Activated CD8-positive, alpha-beta T cell treated with anti-CD3 and anti-CD28 coated beads, Interleukin-2, amount 10 ng/mL, durations not matched to agents 7 days and 5 days (primary cell): Measurements from ENCODE around the gene RNF213. TPM values are rescaled to one million over a fixed set of nuclear protein-coding genes. Genes with fewer than 3 reads are reported as not detected.
"Not testable (repeated sequence)": the region's sequence is repeated elsewhere in the genome, so short reads cannot be mapped to it uniquely, and the experiment has no call there.

Source experiments
- ATAC-seq: fragments of 150-1000 bp; cut with Tn5 transposase; one replicate; pipeline ENCODE4 v1.10.0; 2021; ENCODE audit warnings: moderate library complexity
- CTCF ChIA-PET: fragments of 350-600 bp; sonication (Branson Sonifier 250); formaldehyde crosslinking; loops from one replicate; lab custom pipeline; 2021; ENCODE audit warnings: antibody characterized with exemption; lab: Charles Lee
- POLR2A ChIA-PET: fragments of 350-600 bp; sonication (Branson Sonifier 250); formaldehyde crosslinking; loops from one replicate; lab custom pipeline; 2021; ENCODE audit warnings: antibody characterized with exemption; lab: Charles Lee
- DNase-seq: peaks from one replicate; pipeline ENCODE4 v3.0.0-alpha.2; 2020
- H3K27ac Mint-ChIP-seq: one replicate; pipeline ENCODE4 v1.8.0; 2021; ENCODE audit warnings: mild to moderate bottlenecking, mixed read lengths
- H3K27me3 Mint-ChIP-seq: one replicate; pipeline ENCODE4 v1.8.0; 2021; ENCODE audit warnings: low read depth, mixed read lengths
- H3K36me3 Mint-ChIP-seq: one replicate; pipeline ENCODE4 v1.8.0; 2021; ENCODE audit warnings: low read depth, mixed read lengths
- H3K4me1 Mint-ChIP-seq: one replicate; pipeline ENCODE4 v1.8.0; 2021; ENCODE audit warnings: low read depth, mixed read lengths
- H3K4me3 Mint-ChIP-seq: one replicate; pipeline ENCODE4 v1.8.0; 2021; ENCODE audit warnings: mild to moderate bottlenecking, mixed read lengths
- H3K9me3 Mint-ChIP-seq: one replicate; pipeline ENCODE4 v1.8.0; 2022; ENCODE audit warnings: mixed read lengths; ENCODE audit not compliant: insufficient read depth
- total RNA-seq, 2 experiments: library from RNA; stranded (reverse); gene quantifications; one replicate each; pipeline ENCODE4 v1.2.3, GENCODE V29; 2021

Gene RNF213
- total RNA-seq, 2 experiments from 2014 or later = 438 to 455 TPM

- CTCF ChIA-PET = interaction anchor here (2.4 kb wide), 1 partner anchor 60 kb away, joined by 8 read pairs; no protein-coding TSS in a partner anchor
Observed at GRCh38 chr17:80256034-80256350, 4.7 kb upstream of the RNF213 start.

GRCh38 chr17:80257716-80258213 is 2.9 kb upstream of the RNF213 start:
- Mint-ChIP-seq H3K36me3 (no peaks in the 10 kb centered on the region), H3K4me3 (no peak overlapping the region), H3K9me3 (no peaks in the 10 kb centered on the region), H3K4me1 (peaks cover 65% of the 10 kb centered on the region), H3K27ac (no peak overlapping the region), H3K27me3 (no peaks in the 10 kb centered on the region)
- ChIA-PET CTCF (interaction anchor here (1.4 kb wide), 1 partner anchor 61 kb away, joined by 4 read pairs; no protein-coding TSS in a partner anchor), POLR2A (no interaction called here)
- ATAC-seq (no peak), DNase-seq (no peak)

More at GRCh38 chr17:80256034-80256350, 4.7 kb upstream of the RNF213 start:
- Mint-ChIP-seq H3K27me3 (no peaks in the 10 kb centered on the region), H3K36me3 (no peaks in the 10 kb centered on the region), H3K27ac (no peak overlapping the region), H3K4me1 (peaks cover 55% of the 10 kb centered on the region), H3K4me3 (no peak overlapping the region), H3K9me3 (no peaks in the 10 kb centered on the region)
- ATAC-seq (no peak), DNase-seq (no peak)
- POLR2A ChIA-PET = interaction anchor here (6.3 kb wide), 1 partner anchor 9 kb away, joined by 38 read pairs; no protein-coding TSS in a partner anchor

- Mint-ChIP-seq H3K4me1 (peaks cover 65% of the 10 kb centered on the region), H3K27ac (peak overlapping the region; percentile 96)
- ChIA-PET POLR2A (interaction anchor here (1.3 kb wide), 1 partner anchor 112 kb away, joined by 3 read pairs; no protein-coding TSS in a partner anchor), CTCF (interaction anchor here (1.4 kb wide), 1 partner anchor 61 kb away, joined by 4 read pairs; no protein-coding TSS in a partner anchor)
- DNase-seq, H3K27me3 Mint-ChIP-seq, H3K9me3 Mint-ChIP-seq, H3K4me3 Mint-ChIP-seq, H3K36me3 Mint-ChIP-seq, ATAC-seq: not testable (repeated sequence)
Observed at GRCh38 chr17:80258296-80258695, 2.4 kb upstream of the RNF213 start.

GRCh38 chr17:80259457-80260068 is 1.1 kb upstream of the RNF213 start:
- ATAC-seq (no peak), DNase-seq (peak; percentile 32)
- Mint-ChIP-seq H3K36me3 (peaks cover 13% of the 10 kb centered on the region), H3K4me3 (peak overlapping the region; percentile 85), H3K9me3 (no peaks in the 10 kb centered on the region), H3K4me1 (peaks cover 54% of the 10 kb centered on the region), H3K27me3 (no peaks in the 10 kb centered on the region), H3K27ac (peak overlapping the region; percentile 96)
- ChIA-PET CTCF (interaction anchor here (1.4 kb wide), 1 partner anchor 63 kb away, joined by 4 read pairs; no protein-coding TSS in a partner anchor), POLR2A (interaction anchor here (1.3 kb wide), 2 partner anchors 113 to 158 kb away, joined by 3 read pairs; partner anchors contain the start of gene GAA)

GRCh38 chr17:80260069-80260535 is 550 bp upstream of the RNF213 start:
- H3K9me3 Mint-ChIP-seq = no peaks in the 10 kb centered on the region
- H3K27me3 Mint-ChIP-seq = no peaks in the 10 kb centered on the region
- peaks cover 18% of the 10 kb centered on the region for H3K36me3 Mint-ChIP-seq
- DNase-seq (peak; percentile 70), ATAC-seq (peak; percentile 47)
- POLR2A ChIA-PET = interaction anchor here (1.0 to 1.3 kb wide), 2 partner anchors 10 to 159 kb away, joined by 3 to 4 read pairs; partner anchors contain the start of gene GAA
- peaks cover 49% of the 10 kb centered on the region for H3K4me1 Mint-ChIP-seq
- H3K4me3 Mint-ChIP-seq = peak overlapping the region; percentile 85
- H3K27ac Mint-ChIP-seq = peak overlapping the region; percentile 96
- CTCF ChIA-PET = no interaction called here

GRCh38 chr17:80261159-80261894 is 675 bp downstream of the RNF213 start:
- DNase-seq (peak; percentile 85), ATAC-seq (peak; percentile 20)
- Mint-ChIP-seq H3K9me3 (no peaks in the 10 kb centered on the region), H3K4me1 (peaks cover 52% of the 10 kb centered on the region), H3K36me3 (peaks cover 27% of the 10 kb centered on the region), H3K4me3 (peak overlapping the region; percentile 91), H3K27ac (peak overlapping the region; percentile 88), H3K27me3 (no peaks in the 10 kb centered on the region)
- CTCF ChIA-PET = no interaction called here
- POLR2A ChIA-PET = interaction anchor here (0.6 to 1.0 kb wide), 3 partner anchors 9 to 163 kb away, joined by 3 to 4 read pairs (median 3); no protein-coding TSS in a partner anchor

GRCh38 chr17:80261895-80262279 is 1.2 kb downstream of the RNF213 start:
- H3K27ac Mint-ChIP-seq = peak overlapping the region; percentile 88
- CTCF ChIA-PET = no interaction called here
- H3K27me3 Mint-ChIP-seq = no peaks in the 10 kb centered on the region
- DNase-seq (no peak), ATAC-seq (no peak)
- H3K4me1 Mint-ChIP-seq = peaks cover 56% of the 10 kb centered on the region
- POLR2A ChIA-PET = interaction anchor here (0.6 kb wide), 2 partner anchors 115 to 163 kb away, joined by 3 read pairs; no protein-coding TSS in a partner anchor
- peaks cover 27% of the 10 kb centered on the region for H3K36me3 Mint-ChIP-seq
- peak overlapping the region; percentile 91 for H3K4me3 Mint-ChIP-seq
- no peaks in the 10 kb centered on the region for H3K9me3 Mint-ChIP-seq

- H3K4me3 Mint-ChIP-seq = peak overlapping the region; percentile 91
- no peaks in the 10 kb centered on the region for H3K9me3 Mint-ChIP-seq
- POLR2A ChIA-PET = interaction anchor here (0.6 to 4.9 kb wide), 4 partner anchors 8 to 162 kb away, joined by 3 to 38 read pairs (median 3); no protein-coding TSS in a partner anchor
- H3K27me3 Mint-ChIP-seq = no peaks in the 10 kb centered on the region
- peak overlapping the region; percentile 88 for H3K27ac Mint-ChIP-seq
- peaks cover 30% of the 10 kb centered on the region for H3K36me3 Mint-ChIP-seq
- CTCF ChIA-PET = interaction anchor here (1.2 kb wide), 1 partner anchor 13 kb away, joined by 3 read pairs; no protein-coding TSS in a partner anchor
- DNase-seq = no peak
- ATAC-seq = no peak
- peaks cover 56% of the 10 kb centered on the region for H3K4me1 Mint-ChIP-seq
Observed at GRCh38 chr17:80262291-80262690, 1.6 kb downstream of the RNF213 start.

GRCh38 chr17:80262775-80263244 is 2.2 kb downstream of the RNF213 start:
- Mint-ChIP-seq H3K36me3 (peaks cover 34% of the 10 kb centered on the region), H3K4me3 (peak overlapping the region; percentile 91), H3K27ac (peak overlapping the region; percentile 91), H3K9me3 (no peaks in the 10 kb centered on the region), H3K4me1 (peaks cover 52% of the 10 kb centered on the region), H3K27me3 (no peaks in the 10 kb centered on the region)
- DNase-seq (no peak), ATAC-seq (no peak)
- ChIA-PET POLR2A (interaction anchor here (0.6 to 4.9 kb wide), 4 partner anchors 9 to 45 kb away, joined by 3 to 38 read pairs (median 4); no protein-coding TSS in a partner anchor), CTCF (interaction anchor here (1.0 to 1.2 kb wide), 2 partner anchors 12 to 68 kb away, joined by 3 read pairs; no protein-coding TSS in a partner anchor)

GRCh38 chr17:80263253-80264204 is 2.9 kb downstream of the RNF213 start:
- DNase-seq = peak; percentile 96
- Mint-ChIP-seq H3K4me3 (peak overlapping the region; percentile 91), H3K27me3 (no peaks in the 10 kb centered on the region), H3K36me3 (peaks cover 38% of the 10 kb centered on the region), H3K9me3 (no peaks in the 10 kb centered on the region), H3K4me1 (peaks cover 44% of the 10 kb centered on the region), H3K27ac (peak overlapping the region; percentile 91)
- peak; percentile 37 for ATAC-seq
- CTCF ChIA-PET = interaction anchor here (0.9 to 1.7 kb wide), 6 partner anchors 8 to 162 kb away, joined by 3 to 5 read pairs (median 3); partner anchors contain the start of gene GAA
- POLR2A ChIA-PET = interaction anchor here (0.6 to 4.9 kb wide), 11 partner anchors 10 to 455 kb away, joined by 3 to 38 read pairs (median 3); partner anchors contain the start of gene GAA
